ENCODE measurements around the gene NAE1. TPM values are rescaled to one million over a fixed set of nuclear protein-coding genes. Genes with fewer than 3 reads are reported as not detected.

The NAE1 gene
- total and polyA plus RNA-seq, 12 donors = 30.9 to 94.7 (median 50.4) TPM

GRCh38 chr16:66869424-66869823 lies 38.6 kb upstream of the NAE1 start:
- no peak overlapping the region for H3K4me3 ChIP-seq
- no peaks in the 10 kb centered on the region for H3K36me3 ChIP-seq (replicated peaks in 1 of 2)
- DNase-seq = no peak
- WGBS, 4 donors = 62 to 78% (median 65%) methylated on average over 1 of the region's 1 CpG; no CpG with 5 or more reads in 1 of the 4 donors
- peaks cover 0 to 9% of the 10 kb centered on the region in 2 donors for H3K4me1 ChIP-seq (replicated peaks in 1 of 2)
- intact Hi-C loops (cut with DNase I) = loop anchor here (5.0 to 10.0 kb wide), 5 partner anchors 37 to 465 kb away; partner anchors contain the start of genes NAE1 (in 2 of the 2) and CMTM3 (in 1 of the 2)
- TF ChIP-seq CTCF (IDR thresholded peaks at IDR 0.05) (no peak), POLR2A (IDR thresholded peaks at IDR 0.05) (no peak)
- no peaks in the 10 kb centered on the region for H3K27me3 ChIP-seq
- H3K27ac ChIP-seq = no peak overlapping the region
- no peaks in the 10 kb centered on the region for H3K9me3 ChIP-seq (replicated peaks in 1 of 3)

GRCh38 chr16:66863707-66864106 lies 32.9 kb upstream of the NAE1 start:
- Histone ChIP-seq H3K27ac (no peak overlapping the region), H3K4me1 (replicated peaks in 1 of 2) (peaks cover 0 to 5% of the 10 kb centered on the region in 2 donors), H3K36me3 (replicated peaks in 1 of 2) (no peaks in the 10 kb centered on the region), H3K27me3 (no peaks in the 10 kb centered on the region), H3K4me3 (no peak overlapping the region), H3K9me3 (replicated peaks in 1 of 3) (no peaks in the 10 kb centered on the region)
- DNase-seq = no peak
- intact Hi-C loops (cut with DNase I) = loop anchor here (10.0 kb wide), 3 partner anchors 129 to 459 kb away; partner anchors contain the start of gene CMTM3 (in 1 of the 2)
- TF ChIP-seq POLR2A (IDR thresholded peaks at IDR 0.05) = no peak
- no peak for TF ChIP-seq CTCF (IDR thresholded peaks at IDR 0.05)

- Histone ChIP-seq H3K9me3 (replicated peaks in 1 of 3) (no peaks in the 10 kb centered on the region), H3K36me3 (replicated peaks in 1 of 2) (no peaks in the 10 kb centered on the region), H3K27me3 (no peaks in the 10 kb centered on the region), H3K27ac (no peak overlapping the region), H3K4me1 (replicated peaks in 1 of 2) (peaks cover 0 to 5% of the 10 kb centered on the region in 2 donors), H3K4me3 (no peak overlapping the region)
- WGBS, 4 donors = 75 to 93% (median 91%) methylated on average over 4 to 8 of the region's 8 CpGs
- peak in 1 of 7 donors; percentile 7 for DNase-seq
- no peak for TF ChIP-seq POLR2A (IDR thresholded peaks at IDR 0.05)
- no peak for TF ChIP-seq CTCF (IDR thresholded peaks at IDR 0.05)
- intact Hi-C loops (cut with DNase I) = loop anchor here (10.0 kb wide), 3 partner anchors 127 to 457 kb away; partner anchors contain the start of gene CMTM3 (in 1 of the 2)
Observed at GRCh38 chr16:66862023-66862520, 31.3 kb upstream of the NAE1 start.

GRCh38 chr16:66859397-66860068 lies 28.8 kb upstream of the NAE1 start:
- Histone ChIP-seq H3K4me1 (replicated peaks in 1 of 2) (peaks cover 0 to 5% of the 10 kb centered on the region in 2 donors), H3K27me3 (no peaks in the 10 kb centered on the region), H3K36me3 (replicated peaks in 1 of 2) (no peaks in the 10 kb centered on the region), H3K9me3 (replicated peaks in 1 of 3) (no peaks in the 10 kb centered on the region), H3K4me3 (no peak overlapping the region), H3K27ac (no peak overlapping the region)
- TF ChIP-seq POLR2A (IDR thresholded peaks at IDR 0.05) (no peak), CTCF (IDR thresholded peaks at IDR 0.05) (no peak)
- no peak for DNase-seq
- 64 to 76% (median 74%) methylated on average over 2 to 3 of the region's 3 CpGs for WGBS, 4 donors
- intact Hi-C loops (cut with DNase I) = loop anchor here (10.0 kb wide), 3 partner anchors 125 to 455 kb away; partner anchors contain the start of gene CMTM3 (in 1 of the 2)

All from adrenal gland (tissue), 12 donors.